Right ventricle myocardium inferior (tissue), 1 donor: ENCODE results near the gene TMEM38A. TPM values are rescaled to one million over a fixed set of nuclear protein-coding genes. Genes with fewer than 3 reads are reported as not detected.
"Not testable (repeated sequence)": the region's sequence is repeated elsewhere in the genome, so short reads cannot be mapped to it uniquely, and the experiment has no call there.

Experiments used
- ATAC-seq: fragments of 200-7000 bp; cut with Tn5 transposase; one replicate; pipeline ENCODE4 v1.9.1; 2020; ENCODE audit warnings: mild to moderate bottlenecking, moderate library complexity
- DNase-seq: peaks from one replicate; pipeline ENCODE4 v3.0.0; 2021; ENCODE audit errors: missing footprints
- intact Hi-C: fragments of 100-400 bp; cut with DNase I; formaldehyde crosslinking; loops from one replicate; pipeline ENCODE4 v1.11.0; 2022
- total RNA-seq: library from RNA; stranded (reverse); fragmentation: NEBNext Ultra II Directional; extraction: Animal tissue kit (Norgen Biotek cat#: 25700); gene quantifications from one replicate; pipeline ENCODE4 v1.2.1, GENCODE V29; 2021
- donor health status: DM: no; HTN: yes; CAD: no; lungs with severe emphysema.

TMEM38A gene
- total RNA-seq, 1 donor from 2014 or later, result 42.7 TPM

DNA sequence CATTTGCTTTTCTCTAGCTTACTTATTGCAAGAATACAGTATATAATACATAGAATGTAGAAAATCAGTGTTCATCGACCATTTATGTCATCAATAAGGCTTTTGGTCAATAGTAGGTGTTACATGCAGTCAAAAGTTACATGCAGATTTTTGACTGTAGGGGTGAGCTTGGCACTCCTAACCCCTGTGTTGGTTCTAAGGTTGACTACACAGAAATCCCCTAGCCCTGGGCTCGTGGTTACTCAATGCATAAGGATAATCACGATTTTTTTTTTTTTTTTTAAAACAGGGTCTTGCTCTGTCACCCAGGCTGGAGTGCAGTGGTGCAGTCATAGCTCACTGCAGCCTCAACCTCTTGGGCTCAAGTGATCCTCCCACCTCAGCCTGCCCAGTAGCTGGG is 54.7 kb downstream of the TMEM38A start:
- intact Hi-C loops, result no loop called here
- ATAC-seq (no peak), DNase-seq (no peak)

DNA sequence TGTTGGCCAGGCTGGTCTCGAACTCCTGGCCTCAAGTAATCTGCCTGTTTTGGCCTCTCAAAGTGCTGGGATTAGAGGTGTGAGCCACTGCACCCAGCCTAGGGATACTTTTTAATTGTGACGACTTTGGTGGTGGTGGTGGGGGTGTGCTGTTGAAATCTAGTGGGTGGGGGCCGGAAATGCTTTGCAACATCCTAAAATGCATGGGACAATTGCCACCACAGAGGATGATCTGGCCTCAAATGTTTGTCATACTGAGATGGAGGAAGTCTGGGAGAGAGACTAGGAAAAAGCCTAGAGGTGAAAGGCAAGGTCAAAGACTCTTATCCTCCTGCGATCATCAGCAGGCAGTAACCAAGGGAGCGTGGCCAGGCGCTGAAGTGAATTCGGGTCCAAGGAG is 60.1 kb downstream of the TMEM38A start:
- intact Hi-C loops, result no loop called here
- no peak for ATAC-seq
- no peak for DNase-seq

DNA sequence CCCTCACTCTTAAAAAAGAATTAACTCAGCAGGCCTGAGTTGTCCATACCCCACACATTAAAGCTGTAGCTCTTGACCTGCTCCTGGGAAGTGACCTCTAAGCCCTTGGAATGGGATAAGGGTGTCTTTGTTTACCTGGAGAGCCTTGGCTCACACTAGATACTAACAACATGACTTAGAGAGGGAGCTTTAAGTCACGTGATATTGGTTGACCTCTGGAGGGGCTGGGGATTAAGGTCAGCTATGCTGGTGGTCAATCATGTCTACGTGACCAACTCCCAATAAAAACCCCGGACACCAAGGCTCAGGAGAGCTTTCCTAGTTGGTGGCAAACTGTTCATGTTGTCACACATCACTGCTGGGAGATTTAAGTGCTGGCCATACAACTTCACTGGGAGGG is 61.7 kb downstream of the TMEM38A start:
- intact Hi-C loops, result no loop called here
- ATAC-seq, result no peak
- DNase-seq, result no peak

DNA sequence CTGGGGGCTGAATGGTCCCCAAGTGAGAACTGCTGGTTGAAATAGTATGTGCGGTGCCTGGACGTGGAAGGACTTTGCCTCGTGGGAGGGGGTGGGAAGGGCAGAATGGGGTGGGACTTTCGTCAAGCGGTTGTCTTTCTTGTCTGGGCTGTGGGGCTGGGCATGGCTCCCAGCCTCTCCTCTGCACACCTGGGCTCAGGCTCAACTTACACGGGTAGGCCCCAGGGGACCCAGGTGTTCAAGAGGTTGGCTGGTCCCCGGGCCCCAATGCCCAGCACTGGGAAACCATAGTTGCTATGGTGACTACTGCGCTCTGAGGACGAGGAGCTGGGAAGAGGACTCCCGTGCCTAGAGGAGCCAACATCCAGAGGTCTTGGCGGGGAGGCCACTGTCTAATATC is 66.0 kb downstream of the TMEM38A start:
- no peak for DNase-seq
- intact Hi-C loops, result no loop called here
- no peak for ATAC-seq

DNA sequence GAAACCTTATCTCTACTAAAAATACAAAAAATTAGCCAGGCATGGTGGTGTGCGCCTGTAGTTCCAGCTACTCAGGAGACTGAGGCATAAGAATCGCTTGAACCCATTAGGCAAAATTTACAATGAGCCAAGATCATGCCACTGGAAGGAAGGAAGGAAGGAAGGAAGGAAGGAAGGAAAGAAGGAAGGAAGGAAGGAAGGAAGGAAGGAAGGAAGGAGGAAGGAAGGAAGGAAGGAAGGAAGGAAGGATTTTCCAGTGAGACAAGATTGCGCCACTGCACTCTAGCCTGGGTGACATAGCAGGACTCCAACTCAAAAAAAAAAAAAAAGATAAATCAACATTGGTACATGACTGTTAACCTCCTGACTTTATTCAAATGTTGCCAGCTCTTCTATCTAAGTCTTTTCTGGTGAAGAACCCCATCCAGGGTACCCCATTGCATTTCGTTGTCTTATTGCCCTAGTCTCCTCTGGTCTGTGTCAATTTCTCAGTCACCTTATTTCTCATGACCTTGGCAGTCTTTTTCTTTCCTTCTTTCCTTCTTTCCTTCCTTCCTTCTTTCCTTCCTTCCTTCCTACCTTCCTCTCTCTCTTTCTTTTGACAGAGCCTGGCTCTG is 74.8 kb downstream of the TMEM38A start:
- DNase-seq, intact Hi-C loops, ATAC-seq: not testable (repeated sequence)

DNA sequence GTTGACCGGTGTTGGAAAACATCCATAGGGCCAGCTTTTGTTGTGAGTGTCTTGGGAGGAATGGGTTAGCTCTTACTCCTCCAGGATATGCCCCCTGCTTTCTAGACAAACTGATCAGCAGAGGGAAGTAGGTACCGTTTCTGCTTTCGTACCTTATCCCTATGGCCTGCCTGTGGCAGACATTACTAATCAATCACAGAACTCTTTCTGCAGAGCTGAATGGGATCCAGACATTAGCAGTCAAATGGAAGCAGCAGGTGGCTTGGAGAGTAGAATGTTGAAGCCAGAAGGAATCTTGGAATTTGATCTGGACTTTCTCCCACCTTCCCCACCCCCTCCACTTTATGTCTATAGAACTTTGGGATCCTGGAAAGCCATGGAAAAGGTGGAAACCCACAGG is 75.8 kb downstream of the TMEM38A start:
- no peak for DNase-seq
- intact Hi-C loops, result no loop called here
- ATAC-seq, result no peak

DNA sequence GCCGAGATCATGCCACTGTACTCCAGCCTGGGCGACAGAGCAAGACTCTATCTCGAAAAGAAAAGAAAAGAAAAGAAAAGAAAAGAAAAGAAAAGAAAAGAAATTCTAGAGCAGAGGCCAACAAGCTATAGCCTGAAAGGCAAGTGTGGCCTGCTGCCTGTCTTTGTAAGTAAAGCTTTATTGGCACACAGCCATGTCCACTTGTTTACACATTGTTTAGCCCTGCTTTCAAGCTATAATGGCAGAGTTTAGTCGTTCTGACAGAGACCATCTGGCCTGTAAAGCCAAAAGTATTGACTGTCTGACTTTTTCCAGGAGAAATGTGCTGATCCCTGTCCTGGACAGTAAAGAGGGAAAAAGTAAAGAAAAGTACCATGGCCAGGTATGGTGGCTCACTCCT is 77.0 kb downstream of the TMEM38A start:
- ATAC-seq, result no peak
- intact Hi-C loops, result no loop called here
- DNase-seq, result no peak

DNA sequence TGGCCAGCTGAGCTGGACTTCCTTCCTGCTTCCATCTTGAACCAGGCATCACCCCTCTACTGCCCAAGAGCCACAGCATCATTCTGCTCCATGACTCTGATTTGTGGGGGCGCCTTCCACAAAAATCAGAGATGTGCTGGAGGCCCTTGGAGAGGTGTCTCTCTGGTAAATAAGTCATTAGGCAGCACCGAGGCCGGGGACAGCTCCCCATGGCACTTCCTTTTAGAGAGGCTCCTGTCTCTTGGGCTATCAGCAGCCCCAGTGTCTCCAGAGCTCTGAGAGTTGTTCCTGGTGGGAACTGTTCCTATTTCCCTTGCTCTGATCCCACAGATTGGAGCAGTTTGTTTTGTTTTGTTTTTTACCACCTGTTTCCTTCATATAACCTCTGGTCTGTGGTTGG is 78.6 kb downstream of the TMEM38A start:
- DNase-seq (no peak), ATAC-seq (no peak)
- intact Hi-C loops, result no loop called here

Other genes starting within 250 kb of the TMEM38A start
- gene EPS15L1, start 189.2 kb upstream of the TMEM38A start, total RNA-seq, result 64.7 TPM
- gene CALR3, start 165.0 kb upstream of the TMEM38A start, total RNA-seq, result not detected
- gene C19orf44, start 164.7 kb upstream of the TMEM38A start, total RNA-seq, result 3.3 TPM
- gene CHERP, start 118.7 kb upstream of the TMEM38A start, total RNA-seq, result 17.3 TPM
- 23.5 TPM for gene SLC35E1, start 88.7 kb upstream of the TMEM38A start, total RNA-seq
- gene MED26, start 32.9 kb upstream of the TMEM38A start, total RNA-seq, result 6.1 TPM
- gene SMIM7, start 995 bp upstream of the TMEM38A start, total RNA-seq, result 30.8 TPM
- gene NWD1, start 58.7 kb downstream of the TMEM38A start, total RNA-seq, result not detected
- gene SIN3B, start 168.3 kb downstream of the TMEM38A start, total RNA-seq, result 27.8 TPM
- 0.27 TPM for gene F2RL3, start 227.9 kb downstream of the TMEM38A start, total RNA-seq